Vagina (tissue), 2 donors: ENCODE results near the gene ALKBH5.

ENCODE experiments used
- POLR2AphosphoS5 ChIP-seq, 2 donors: sonication (generic); formaldehyde crosslinking; IDR thresholded peaks; one replicate each; pipeline ENCODE4 v1.9.0; 2017; ENCODE audit warnings: antibody characterized with exemption in 2 of 2, mild to moderate bottlenecking in 2 of 2, low read depth in 1 of 2; ENCODE audit not compliant: insufficient read depth in 1 of 2
- TF ChIP-seq, protein P1 (sequence below), 3 experiments: fragments of 450-650 bp in 2 of 3; fragments of 200-600 bp in 1 of 3; sonication (generic) in 1 of 3; IDR thresholded peaks; one replicate each; pipeline ENCODE4 v1.5.1; 2017 to 2019; ENCODE audit warnings: antibody characterized with exemption in 3 of 3, mild to moderate bottlenecking in 2 of 3, moderate library complexity in 2 of 3

DNA sequence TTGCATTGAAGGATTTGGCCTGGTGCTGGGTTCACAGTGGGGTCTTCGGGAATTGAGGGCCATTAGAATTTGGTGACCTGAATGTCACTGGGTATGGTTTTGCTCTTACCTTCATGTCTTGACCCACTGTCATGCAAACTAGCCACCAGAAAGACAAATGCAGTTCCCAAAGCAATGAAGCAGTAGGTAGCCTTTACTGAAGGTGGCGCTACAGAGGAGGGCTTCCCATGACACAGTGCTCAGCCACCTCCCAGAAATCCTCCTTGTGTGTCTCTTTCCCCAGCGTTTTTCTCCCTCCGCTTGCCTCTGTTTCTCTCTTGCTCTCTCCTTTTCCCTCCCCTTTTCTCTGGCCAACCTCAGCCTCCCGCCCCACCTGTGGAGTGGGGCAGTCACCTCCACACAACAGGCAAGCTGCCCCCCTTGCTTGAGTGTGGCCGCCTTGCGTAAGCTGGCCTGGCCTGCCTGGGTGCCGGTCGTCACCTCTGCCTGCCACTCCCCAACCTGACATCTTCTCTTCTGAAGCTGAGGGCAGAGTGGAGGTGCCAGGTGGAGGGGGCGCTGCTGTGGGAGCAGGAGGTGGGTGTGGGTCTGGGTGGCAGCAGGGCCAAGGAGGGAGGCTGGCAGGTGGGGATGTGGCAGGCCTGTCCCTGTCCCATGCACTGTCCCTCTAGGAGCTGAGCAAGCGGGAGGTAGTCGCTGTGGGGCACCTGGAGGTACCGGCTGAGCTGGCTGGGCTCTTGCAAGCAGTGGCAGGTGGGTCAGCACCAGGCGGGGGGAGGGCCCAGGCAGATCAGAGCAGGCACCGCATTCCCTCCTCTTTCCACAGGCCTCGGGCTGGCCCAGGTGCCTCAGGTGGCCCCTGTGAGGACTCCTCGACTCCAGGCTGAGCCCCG, 40.3 kb upstream of the ALKBH5 start:
- TF ChIP-seq, protein P1, sequence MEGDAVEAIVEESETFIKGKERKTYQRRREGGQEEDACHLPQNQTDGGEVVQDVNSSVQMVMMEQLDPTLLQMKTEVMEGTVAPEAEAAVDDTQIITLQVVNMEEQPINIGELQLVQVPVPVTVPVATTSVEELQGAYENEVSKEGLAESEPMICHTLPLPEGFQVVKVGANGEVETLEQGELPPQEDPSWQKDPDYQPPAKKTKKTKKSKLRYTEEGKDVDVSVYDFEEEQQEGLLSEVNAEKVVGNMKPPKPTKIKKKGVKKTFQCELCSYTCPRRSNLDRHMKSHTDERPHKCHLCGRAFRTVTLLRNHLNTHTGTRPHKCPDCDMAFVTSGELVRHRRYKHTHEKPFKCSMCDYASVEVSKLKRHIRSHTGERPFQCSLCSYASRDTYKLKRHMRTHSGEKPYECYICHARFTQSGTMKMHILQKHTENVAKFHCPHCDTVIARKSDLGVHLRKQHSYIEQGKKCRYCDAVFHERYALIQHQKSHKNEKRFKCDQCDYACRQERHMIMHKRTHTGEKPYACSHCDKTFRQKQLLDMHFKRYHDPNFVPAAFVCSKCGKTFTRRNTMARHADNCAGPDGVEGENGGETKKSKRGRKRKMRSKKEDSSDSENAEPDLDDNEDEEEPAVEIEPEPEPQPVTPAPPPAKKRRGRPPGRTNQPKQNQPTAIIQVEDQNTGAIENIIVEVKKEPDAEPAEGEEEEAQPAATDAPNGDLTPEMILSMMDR (IDR thresholded peaks at IDR 0.05): no peak
- no peak for TF ChIP-seq POLR2AphosphoS5 (IDR thresholded peaks at IDR 0.05; ENCODE audit: insufficient read depth in 1 of 2, low read depth in 1 of 2)
